Breast epithelium (tissue), 3 donors: Measurements from ENCODE around the gene METRN.

Source experiments
- CTCF ChIP-seq, 3 donors: fragments of 450-650 bp; IDR thresholded peaks; one replicate each; pipeline ENCODE4 v1.5.1; 2016 to 2017; ENCODE audit warnings: antibody characterized with exemption in 3 of 3, mild to moderate bottlenecking in 3 of 3, moderate library complexity in 3 of 3
- POLR2A ChIP-seq: fragments of 450-650 bp; IDR thresholded peaks from one replicate; pipeline ENCODE4 v1.6.1; 2016; ENCODE audit warnings: antibody characterized with exemption, mild to moderate bottlenecking, moderate library complexity
- POLR2AphosphoS5 ChIP-seq, 3 donors: sonication (generic); formaldehyde crosslinking; IDR thresholded peaks; one replicate each; pipeline ENCODE4 v1.6.1; 2017; ENCODE audit warnings: antibody characterized with exemption in 3 of 3

- TF ChIP-seq POLR2A: no peak
- TF ChIP-seq CTCF (IDR thresholded peaks at IDR 0.05): no peak
- TF ChIP-seq POLR2AphosphoS5 (IDR thresholded peaks at IDR 0.05): no peak
Measured at GRCh38 chr16:693766-694165, 21.2 kb upstream of the METRN start.
